ENCODE results near the gene MLLT3.

- TF ChIP-seq POLR2AphosphoS5 (IDR thresholded peaks at IDR 0.05; ENCODE audit: low read depth, low read length) (no peak), POLR2A (IDR thresholded peaks at IDR 0.05; ENCODE audit: low read depth, low read length) (no peak)
Observed at GRCh38 chr9:20561531-20561930, 60.8 kb downstream of the MLLT3 start.

Data from GM12892 (cell line).